Renal cortex interstitium (tissue), 15 donors: ENCODE measurements around the gene PPIL6. TPM values are rescaled to one million over a fixed set of nuclear protein-coding genes. Genes with fewer than 3 reads are reported as not detected.

Source experiments
- DNase-seq, 11 donors: peaks; one replicate each; pipeline ENCODE4 v3.0.0-alpha.2; 2013; ENCODE audit warnings: low read depth in 9 of 11, low spot score in 4 of 11; ENCODE audit errors: extremely low read depth in 1 of 11
- long read RNA-seq, 16 experiments: transcript quantifications; one replicate each; lab custom pipeline, GENCODE V29; 2026
- polyA plus RNA-seq, 3 donors: library from polyadenylated mRNA; unstranded; fragments of 120-200 nt; gene quantifications; one replicate each; pipeline ENCODE4 v1.2.1, GENCODE V29; 2013; ENCODE audit not compliant: insufficient read length in 3 of 3

The PPIL6 gene
- polyA plus RNA-seq, result 10 to 100 TPM; 16.7 to 19.1 (median 17.1) TPM
- long read RNA-seq, donor 1, full-length matches to known transcripts, result 4 of 4 reads
- long read RNA-seq, donor 1, partial matches to known transcripts, result 0 of 4 reads
- long read RNA-seq, donor 1, other reads (novel, unspliced or antisense), result 0 of 4 reads
- long read RNA-seq, donor 2, full-length matches to known transcripts, result 1 of 1 reads
- long read RNA-seq, donor 2, partial matches to known transcripts, result 0 of 1 reads
- long read RNA-seq, donor 2, other reads (novel, unspliced or antisense), result 0 of 1 reads
- long read RNA-seq, donor 3, full-length matches to known transcripts, result 3 of 3 reads
- long read RNA-seq, donor 3, partial matches to known transcripts, result 0 of 3 reads
- long read RNA-seq, donor 3, other reads (novel, unspliced or antisense), result 0 of 3 reads
- long read RNA-seq, donor 4, result 0 reads
- long read RNA-seq, donor 5, result 0 reads
- long read RNA-seq, donor 6, full-length matches to known transcripts, result 1 of 1 reads
- long read RNA-seq, donor 6, partial matches to known transcripts, result 0 of 1 reads
- long read RNA-seq, donor 6, other reads (novel, unspliced or antisense), result 0 of 1 reads
- long read RNA-seq, donor 7, full-length matches to known transcripts, result 2 of 7 reads
- long read RNA-seq, donor 7, partial matches to known transcripts, result 5 of 7 reads
- long read RNA-seq, donor 7, other reads (novel, unspliced or antisense), result 0 of 7 reads
- long read RNA-seq, donor 8, result 0 reads
- long read RNA-seq, donor 9, full-length matches to known transcripts, result 4 of 4 reads
- long read RNA-seq, donor 9, partial matches to known transcripts, result 0 of 4 reads
- long read RNA-seq, donor 9, other reads (novel, unspliced or antisense), result 0 of 4 reads
- long read RNA-seq, donor 10, full-length matches to known transcripts, result 5 of 5 reads
- long read RNA-seq, donor 10, partial matches to known transcripts, result 0 of 5 reads
- long read RNA-seq, donor 10, other reads (novel, unspliced or antisense), result 0 of 5 reads
- long read RNA-seq, donor 11, full-length matches to known transcripts, result 1 of 1 reads
- long read RNA-seq, donor 11, partial matches to known transcripts, result 0 of 1 reads
- long read RNA-seq, donor 11, other reads (novel, unspliced or antisense), result 0 of 1 reads
- long read RNA-seq, donor 12, full-length matches to known transcripts, result 2 of 2 reads
- long read RNA-seq, donor 12, partial matches to known transcripts, result 0 of 2 reads
- long read RNA-seq, donor 12, other reads (novel, unspliced or antisense), result 0 of 2 reads
- long read RNA-seq, donor 13, result 0 reads
- long read RNA-seq, donor 14, result 0 reads
- long read RNA-seq, donor 15, full-length matches to known transcripts, result 1 of 1 reads
- long read RNA-seq, donor 15, partial matches to known transcripts, result 0 of 1 reads
- long read RNA-seq, donor 15, other reads (novel, unspliced or antisense), result 0 of 1 reads
- long read RNA-seq, donor 16, full-length matches to known transcripts, result 6 of 30 reads
- long read RNA-seq, donor 16, partial matches to known transcripts, result 11 of 30 reads
- long read RNA-seq, donor 16, other reads (novel, unspliced or antisense), result 13 of 30 reads

DNA sequence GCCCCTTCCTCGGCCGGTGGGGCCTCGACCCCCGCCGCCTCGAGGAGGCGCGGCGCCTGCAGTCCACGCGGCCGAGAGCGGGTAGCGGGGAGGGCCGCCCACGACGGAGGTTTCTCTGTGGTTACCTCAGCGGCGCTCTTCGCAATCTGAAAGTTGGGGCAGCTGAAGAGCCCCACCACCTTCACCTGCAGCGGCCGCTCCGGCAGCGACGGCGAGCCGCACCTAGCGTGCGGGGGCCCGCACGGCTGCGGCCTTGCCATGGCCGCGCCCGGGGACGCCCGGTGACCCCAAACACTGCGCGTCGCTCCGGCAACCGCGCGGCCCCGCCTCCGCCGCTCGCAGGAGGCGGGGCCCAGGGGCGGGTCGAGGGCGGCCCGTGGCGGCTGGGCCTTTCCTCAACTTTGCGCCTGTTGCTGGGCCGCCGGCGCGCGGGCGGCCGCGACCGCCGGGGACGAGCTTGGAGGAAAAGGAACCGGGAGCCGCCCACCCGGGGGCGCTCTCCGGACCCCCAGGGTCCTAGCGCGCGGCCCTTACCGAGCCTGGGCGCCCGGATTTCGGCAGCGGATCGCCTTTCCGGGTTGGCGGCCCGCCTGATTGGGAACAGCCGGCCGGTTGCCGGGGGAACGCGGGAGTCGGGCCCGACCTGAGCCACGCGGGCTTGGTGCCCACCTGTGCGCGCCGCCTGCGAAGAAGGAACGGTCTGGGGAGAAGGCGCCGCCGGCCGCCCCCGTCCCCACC is at the start of gene PPIL6, which contains the start of gene SMPD2:
TSS of gene PPIL6 (minus strand) at position 298 of the 738 bp plus-strand sequence. CDS start at position 260, 38 bp downstream.
TSS of gene SMPD2 (plus strand) at position 394 of the 738 bp plus-strand sequence. CDS start 398 bp downstream, outside the sequence.
- peak; percentile 74 to 94 (median 90) for DNase-seq

DNA sequence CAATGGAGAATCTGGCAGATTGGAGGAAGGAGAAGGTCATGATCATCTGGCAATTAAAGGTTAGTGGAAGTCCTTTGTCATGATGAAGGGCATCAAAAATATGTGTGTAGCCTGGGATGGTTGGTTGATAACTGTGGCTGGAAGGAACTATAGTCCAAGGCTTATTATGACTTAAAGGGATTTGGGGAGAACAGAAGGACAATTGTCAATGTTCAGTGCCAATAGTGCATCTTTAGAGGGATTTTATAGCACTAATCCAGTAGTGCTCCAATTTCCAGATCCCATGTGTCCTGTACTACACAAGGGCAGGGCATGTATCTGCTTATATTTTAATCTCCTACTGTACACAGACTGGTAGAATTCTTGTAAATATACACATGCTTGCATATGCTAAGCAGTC is 47.6 kb upstream of the PPIL6 start:
- DNase-seq, result no peak

DNA sequence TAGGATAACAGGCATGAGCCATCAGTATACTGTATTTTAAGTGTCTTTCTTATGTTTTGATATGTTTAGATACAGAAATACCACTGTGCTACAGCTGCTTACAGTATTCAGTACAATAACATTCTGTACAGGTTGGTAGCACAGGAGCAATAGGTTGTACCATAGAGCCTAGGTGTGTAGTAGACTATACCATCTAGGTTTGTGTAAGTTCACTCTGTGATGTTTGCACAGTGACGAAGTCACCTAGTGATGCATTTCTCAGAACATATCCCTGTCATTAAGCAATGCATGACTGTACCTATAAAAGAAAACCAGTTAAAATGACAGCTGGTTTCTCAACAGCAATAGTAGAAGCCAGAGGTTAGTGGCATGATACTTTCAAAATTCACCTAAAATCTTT is 45.6 kb upstream of the PPIL6 start:
- no peak for DNase-seq

DNA sequence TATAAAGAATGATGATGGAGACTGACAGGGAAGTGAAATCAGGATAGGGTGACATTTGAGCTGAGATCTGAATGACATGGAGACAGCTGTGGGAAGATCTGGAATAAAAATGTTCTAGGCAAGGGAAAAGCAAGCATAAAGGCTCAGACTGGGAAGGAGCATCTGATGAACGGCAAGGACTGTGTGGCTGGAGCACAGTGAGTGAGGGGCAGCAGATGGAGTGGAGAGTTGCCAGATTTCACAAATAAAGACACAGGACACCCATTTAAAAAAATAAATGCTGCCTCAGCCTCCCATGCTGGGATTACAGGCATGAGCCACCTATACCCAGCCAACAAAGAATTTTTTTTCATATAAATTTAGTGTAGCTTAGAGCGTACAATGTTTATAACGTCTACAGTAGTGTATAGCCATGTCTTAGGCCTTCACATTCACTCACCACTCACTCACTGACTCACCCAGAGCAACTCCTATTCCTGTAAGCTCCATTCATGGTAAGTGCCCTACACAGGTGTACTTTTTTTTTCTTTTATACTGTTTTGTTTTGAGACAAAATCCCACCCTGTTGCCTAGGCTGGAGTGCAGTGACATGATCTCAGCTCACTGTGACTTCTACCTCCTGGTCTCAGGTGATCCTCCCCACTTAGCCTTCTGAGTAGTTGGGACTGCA is 45.0 kb upstream of the PPIL6 start:
- no peak for DNase-seq

DNA sequence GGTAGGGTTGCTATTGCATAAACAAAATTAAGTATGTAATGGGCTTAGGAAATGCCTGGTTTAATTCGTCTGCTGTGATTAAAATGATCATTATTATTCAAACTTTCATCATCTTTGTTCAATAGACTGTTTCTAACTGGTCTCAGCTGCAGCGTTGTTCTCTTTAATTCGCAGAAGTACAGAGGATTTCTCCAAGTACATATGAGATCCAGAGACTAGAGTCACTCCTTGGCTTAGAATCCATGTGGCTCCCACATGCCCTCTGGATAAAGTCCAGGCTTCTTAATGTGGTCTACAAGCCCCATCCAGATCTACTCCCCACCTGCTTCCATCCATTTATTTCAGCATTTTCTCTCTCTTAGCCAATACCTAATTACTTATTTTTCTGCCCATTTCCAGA is 43.7 kb upstream of the PPIL6 start:
- no peak for DNase-seq

DNA sequence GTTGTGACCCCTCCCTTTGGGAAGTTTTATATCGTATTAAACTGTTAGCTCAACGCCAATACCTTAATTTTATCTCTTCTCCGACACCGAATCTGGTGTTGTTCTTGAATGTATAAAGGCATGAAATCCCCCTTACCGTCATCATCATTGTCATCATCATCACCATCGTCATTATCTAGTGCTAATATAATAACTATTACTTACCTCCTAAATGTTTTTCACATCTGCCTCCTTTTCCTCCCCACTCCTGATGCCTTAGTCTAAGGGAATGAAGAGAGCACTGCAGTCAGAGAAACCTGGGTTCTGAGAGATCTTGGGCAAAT is 43.3 kb upstream of the PPIL6 start:
- DNase-seq, result no peak

DNA sequence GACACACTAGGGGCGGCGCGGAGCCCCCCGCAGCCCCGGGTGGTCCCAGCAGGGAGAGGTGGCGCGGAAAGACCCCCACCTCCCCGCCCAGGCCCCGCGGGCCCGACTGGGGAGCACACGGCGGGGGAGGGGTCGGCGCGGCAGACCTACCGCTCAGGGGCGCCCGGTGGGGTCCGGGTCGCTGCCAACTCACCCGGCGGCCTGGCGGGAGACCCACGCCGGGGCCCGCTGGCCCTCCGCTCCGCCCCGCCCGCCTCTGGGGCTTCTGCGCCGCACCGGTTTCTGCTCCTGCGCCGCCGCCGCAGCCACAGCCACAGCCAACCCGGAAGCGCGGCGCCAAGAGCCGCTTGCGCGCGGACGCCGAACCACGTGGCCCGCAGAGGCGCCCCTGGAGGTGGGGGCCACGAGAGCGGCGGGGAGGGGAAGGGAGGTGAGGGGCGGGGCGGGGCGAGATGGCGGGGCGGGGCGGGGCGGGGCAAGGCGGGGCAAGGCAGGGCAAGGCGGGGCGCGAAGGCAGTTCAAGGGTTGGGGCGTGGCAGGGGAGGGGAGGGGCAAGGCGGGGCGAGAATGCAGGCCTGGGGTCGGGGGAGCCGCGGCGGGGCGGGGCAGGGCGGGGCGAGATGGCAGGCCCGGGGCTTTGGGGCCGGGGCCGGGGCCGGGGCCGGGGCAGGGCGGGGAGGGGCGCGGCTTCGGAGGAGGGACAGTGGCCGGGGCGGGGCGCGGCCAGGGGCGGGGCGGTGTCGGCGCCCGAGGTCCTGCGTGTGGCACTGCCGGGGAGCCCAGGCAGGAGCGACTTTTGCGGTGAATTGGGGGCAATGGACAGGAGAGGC is 42.7 kb upstream of the PPIL6 start, which contains the start of gene ZBTB24:
TSS of gene ZBTB24 (minus strand) at position 315 of the 830 bp plus-strand sequence. CDS start 1,193 bp downstream, outside the sequence.
- peak in 9 of 11 donors; percentile 68 to 85 (median 78) for DNase-seq

DNA sequence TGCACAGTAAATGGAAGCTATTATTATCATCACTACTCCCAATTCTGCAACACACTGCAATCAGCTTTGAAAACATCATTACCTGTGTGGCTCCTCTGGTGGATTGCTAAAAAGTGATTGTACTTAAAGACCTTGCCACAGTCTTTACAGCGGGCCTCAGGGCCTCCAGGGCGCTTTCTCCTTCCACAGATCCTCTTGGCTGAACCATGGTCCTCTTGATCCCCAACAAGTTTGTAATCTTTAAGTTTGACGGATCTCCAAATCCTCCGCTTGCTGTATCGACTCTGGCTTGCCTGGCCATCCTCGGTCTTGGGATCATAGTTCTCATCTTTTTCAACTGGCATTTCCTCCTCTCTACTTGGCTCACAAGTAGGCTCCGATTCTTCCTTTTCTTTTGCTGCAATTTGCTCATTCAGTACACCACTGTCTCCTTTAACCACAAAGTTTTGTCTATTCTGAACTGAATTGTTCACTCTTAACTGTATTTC is 40.6 kb upstream of the PPIL6 start:
- no peak for DNase-seq

DNA sequence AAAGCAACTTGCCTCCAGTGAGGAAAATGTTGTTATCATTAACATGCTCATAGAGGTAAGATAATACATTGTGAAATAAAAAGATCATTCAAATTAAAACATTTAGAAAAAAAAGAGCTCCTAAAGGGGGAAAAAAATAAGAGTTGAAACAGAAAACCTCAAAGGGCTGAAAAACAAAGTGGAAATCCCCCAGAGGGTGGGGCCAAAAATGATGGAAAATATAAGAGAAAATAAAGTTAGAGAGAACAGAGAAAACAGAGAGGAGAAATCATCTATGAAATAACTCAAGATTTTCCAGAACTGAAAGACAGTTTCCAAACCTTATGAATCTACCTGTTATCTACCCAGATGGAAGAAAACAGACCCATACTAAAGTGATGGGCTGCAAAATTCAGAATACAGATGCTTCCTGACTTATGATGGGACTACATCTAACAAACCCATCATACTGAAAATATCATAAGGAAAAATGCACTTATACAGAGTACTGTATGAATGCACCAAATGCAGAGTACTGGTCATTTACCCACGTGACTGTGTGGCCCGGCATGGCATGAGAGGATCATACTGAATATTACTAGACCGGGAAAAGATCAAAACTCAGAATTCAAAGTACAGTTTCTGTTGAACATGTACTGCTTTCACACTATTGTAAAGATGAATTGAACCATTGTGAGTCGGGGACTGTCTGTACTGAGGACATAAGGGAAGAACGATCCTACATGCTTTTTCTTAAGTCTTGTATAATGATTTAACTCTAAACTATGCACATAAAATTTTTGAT is 38.6 kb upstream of the PPIL6 start:
- DNase-seq, result no peak

DNA sequence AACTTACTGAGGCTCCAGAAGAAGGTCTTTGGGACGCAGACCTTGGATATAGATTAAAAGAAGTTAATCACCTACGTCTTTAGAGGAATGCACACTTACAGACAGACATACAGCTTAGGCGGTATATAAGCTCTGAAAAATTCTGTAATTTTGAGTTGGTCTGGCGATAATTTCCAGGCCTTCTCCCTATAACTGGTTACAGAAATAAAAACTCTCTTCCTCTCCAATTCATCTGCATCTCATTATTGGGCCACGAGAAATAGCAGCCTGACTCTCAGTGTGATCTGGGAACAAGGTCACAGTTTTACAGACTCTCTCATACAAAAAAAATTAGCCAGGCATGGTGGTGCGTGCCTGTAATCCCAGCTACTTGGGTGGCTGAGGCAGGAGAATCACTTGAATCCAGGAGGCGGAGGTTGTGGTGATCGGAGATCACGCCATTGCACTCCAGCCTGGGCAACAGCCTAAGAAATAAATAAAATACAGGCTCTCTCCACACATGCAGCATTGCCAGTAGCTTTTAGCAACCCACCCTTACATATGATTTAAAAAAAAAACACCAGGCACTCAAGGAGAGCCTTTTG is 37.9 kb upstream of the PPIL6 start:
- DNase-seq, result no peak

DNA sequence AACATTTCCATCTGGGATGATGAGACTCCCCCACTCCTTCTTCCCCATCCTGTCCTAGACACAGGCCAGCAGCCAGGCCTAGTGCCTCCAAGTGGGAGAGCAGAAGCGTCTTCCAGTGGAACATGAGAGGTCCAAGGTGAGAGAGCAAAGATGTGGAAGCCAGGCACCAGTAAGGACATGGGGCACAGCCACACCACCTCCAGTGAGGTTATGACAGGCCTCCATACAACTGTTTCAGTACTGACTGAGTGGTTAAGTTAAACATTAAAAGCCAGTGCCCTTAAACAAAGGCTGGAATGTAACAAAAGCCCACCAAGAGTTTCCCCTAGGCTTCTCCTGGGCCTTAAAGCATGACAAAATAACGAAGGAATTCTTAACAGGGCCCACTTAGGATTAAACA is 37.3 kb upstream of the PPIL6 start:
- no peak for DNase-seq

DNA sequence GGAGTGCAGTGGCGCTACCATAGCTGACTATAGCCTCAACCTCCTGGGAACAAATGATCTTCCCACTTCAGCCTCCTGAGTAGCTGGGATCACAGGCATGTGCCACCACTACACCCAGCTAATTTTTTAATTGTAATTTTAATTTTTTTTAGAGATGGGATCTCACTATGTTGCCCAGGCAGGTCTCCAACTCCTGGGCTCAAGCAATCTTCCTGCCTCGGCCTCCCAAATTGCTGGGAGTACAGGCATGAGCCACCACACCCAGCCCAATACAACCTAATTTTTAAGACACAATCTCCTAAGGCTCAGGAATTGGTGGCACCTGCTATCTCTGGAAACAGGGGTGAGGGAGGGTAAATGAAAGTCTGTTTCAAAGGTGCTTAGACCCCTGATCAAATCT is 36.8 kb upstream of the PPIL6 start:
- DNase-seq, result no peak

DNA sequence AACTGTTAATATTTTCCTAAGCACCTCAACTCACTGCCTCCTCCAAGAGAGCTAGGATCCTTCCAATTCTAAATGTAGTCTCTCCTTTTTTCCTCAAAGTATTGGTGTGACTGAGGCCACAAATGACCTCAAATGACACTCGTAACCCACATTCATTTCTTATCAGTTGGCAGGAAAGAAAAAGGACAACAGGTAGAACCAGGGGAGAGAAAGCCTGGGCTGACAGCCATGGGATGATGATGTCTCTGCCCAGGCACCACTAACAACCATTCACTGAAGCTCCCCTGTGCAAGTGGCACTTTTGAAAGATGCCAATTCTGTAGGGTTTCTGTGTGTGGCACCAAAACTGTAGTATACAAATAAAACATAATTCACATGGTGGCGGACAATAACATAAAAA is 35.2 kb upstream of the PPIL6 start:
- DNase-seq, result no peak

DNA sequence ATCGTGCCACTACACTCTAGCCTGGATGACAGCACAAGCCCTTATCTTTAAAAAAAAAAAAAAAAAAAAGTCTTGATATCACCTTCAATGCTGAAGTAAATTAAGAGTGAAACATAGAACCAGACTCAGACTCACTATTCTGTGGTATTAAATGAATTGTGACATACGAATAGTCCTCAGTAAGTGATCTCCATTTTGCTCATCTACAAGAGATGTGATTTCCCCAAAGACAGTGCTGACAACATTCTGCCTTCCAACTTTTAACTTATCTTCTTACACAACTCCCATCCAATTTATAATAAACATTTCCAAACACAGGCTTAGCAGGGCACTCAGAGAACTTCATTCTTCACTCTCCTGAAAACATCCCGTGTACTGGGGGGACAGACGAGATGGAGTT is 34.6 kb upstream of the PPIL6 start:
- DNase-seq, result no peak

DNA sequence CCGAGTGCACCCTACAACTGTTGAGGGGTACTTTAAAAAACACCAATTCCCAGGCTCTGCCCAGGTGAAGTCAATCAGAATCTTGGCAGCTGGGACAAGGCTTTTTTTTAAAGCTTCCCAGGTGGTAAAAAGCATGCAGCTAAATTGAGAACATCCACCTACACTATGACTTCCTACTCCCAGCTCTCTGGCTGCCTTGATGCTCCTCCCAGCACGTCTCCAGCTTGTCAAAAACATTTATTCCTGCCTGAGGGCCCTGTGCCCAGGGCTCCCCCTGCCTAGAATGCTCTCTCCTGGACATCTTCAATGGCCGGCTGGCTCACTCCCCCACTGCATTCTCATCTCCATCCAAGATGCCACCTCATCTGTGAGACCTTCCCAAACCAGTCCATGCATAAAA is 32.7 kb upstream of the PPIL6 start:
- DNase-seq, result no peak
